ENCODE measurements around the gene TCF7L2. TPM values are rescaled to one million over a fixed set of nuclear protein-coding genes. Genes with fewer than 3 reads are reported as not detected.

TCF7L2 gene
- total RNA-seq, 1 experiment from 2014 or later, result 16.1 TPM

DNA sequence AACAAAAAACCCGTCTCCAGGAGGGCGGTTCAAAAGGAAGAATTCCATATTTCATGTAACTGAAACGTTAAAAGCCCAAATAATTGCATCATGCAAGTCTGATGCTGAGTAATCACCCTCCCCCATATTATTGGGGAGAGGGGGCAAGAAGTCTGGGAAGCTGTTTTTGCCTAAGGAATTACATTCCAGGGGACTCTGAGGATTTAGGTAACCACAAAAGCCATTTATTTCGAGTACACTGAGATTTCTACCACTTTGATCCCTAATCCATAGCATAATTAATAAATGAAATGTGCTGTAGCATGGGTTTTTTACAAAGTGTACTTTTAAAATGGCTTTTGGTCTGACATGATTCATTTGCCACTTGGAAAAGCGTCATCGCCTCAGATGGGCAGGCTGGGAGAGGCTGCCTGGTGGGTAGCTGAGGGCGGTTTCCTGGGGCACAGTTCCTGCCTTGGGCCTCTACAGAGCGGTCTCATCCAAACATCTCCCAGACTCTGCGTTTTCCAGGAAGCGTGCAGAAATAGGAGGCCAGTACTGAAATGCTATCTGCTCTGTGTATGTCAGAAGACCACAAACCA is 106.5 kb downstream of the TCF7L2 start:
- Histone ChIP-seq H3K9me2 (replicated peaks; ENCODE audit: low read length) (no peaks in the 10 kb centered on the region), H3K79me2 (ENCODE audit: low read length) (peaks cover 89% of the 10 kb centered on the region), H3K9ac (ENCODE audit: low read length) (no peak overlapping the region), H2AFZ (ENCODE audit: low read length) (no peak overlapping the region), H3K36me3 (ENCODE audit: low read depth, low read length) (peaks cover 10% of the 10 kb centered on the region; the same call in 1 of the 2 replicates), H3K4me2 (ENCODE audit: low read length) (no peak overlapping the region), H3K27ac (ENCODE audit: low read length) (no peak overlapping the region), H4K20me1 (ENCODE audit: low read length) (no peaks in the 10 kb centered on the region), H3F3A (ENCODE audit: low read length, unreplicated experiment) (no peaks in the 10 kb centered on the region), H3K4me1 (ENCODE audit: insufficient read depth, low read length) (no peaks in the 10 kb centered on the region; the same call in 1 of the 2 replicates), H3K27me3 (ENCODE audit: low read length) (no peaks in the 10 kb centered on the region), H3K9me3 (ENCODE audit: low read length) (no peaks in the 10 kb centered on the region), H3K4me3 (ENCODE audit: low read length) (no peak overlapping the region)
- TF ChIP-seq EZH2 (IDR thresholded peaks at IDR 0.05; ENCODE audit: low read length, unreplicated experiment) (no peak), EZH2phosphoT487 (IDR thresholded peaks at IDR 0.05; ENCODE audit: borderline replicate concordance, low read length) (no peak), CTCF (conservative IDR thresholded peaks at IDR 0.05; ENCODE audit: low read depth, low read length) (no peak)
- ATAC-seq (no peak), DNase-seq (no peak)
- no TSS peak for BruUV-seq (replicated peaks)
- CTCF ChIA-PET, result no interaction called here
- intact Hi-C loops (cut with micrococcal nuclease), result no loop called here
- POLR2A ChIA-PET (ENCODE audit: unreplicated experiment), result no interaction called here

GRCh38 chr10:113057948-113058522 is 108.0 kb downstream of the TCF7L2 start:
- no TSS peak for BruUV-seq (replicated peaks)
- no peak overlapping the region for H3K4me2 ChIP-seq (ENCODE audit: low read length)
- H3F3A ChIP-seq (ENCODE audit: low read length, unreplicated experiment), result no peaks in the 10 kb centered on the region
- no peaks in the 10 kb centered on the region for H4K20me1 ChIP-seq (ENCODE audit: low read length)
- DNase-seq, result no peak
- H2AFZ ChIP-seq (ENCODE audit: low read length), result no peak overlapping the region
- peaks cover 4% of the 10 kb centered on the region; the same call in 1 of the 2 replicates for H3K36me3 ChIP-seq (ENCODE audit: low read depth, low read length)
- intact Hi-C loops (cut with micrococcal nuclease), result no loop called here
- no peaks in the 10 kb centered on the region for H3K27me3 ChIP-seq (ENCODE audit: low read length)
- POLR2A ChIA-PET (ENCODE audit: unreplicated experiment), result no interaction called here
- no peak for ATAC-seq
- peaks cover 85% of the 10 kb centered on the region for H3K79me2 ChIP-seq (ENCODE audit: low read length)
- H3K4me3 ChIP-seq (ENCODE audit: low read length), result no peak overlapping the region
- no peaks in the 10 kb centered on the region for H3K9me2 ChIP-seq (replicated peaks; ENCODE audit: low read length)
- no peak overlapping the region for H3K27ac ChIP-seq (ENCODE audit: low read length)
- H3K4me1 ChIP-seq (ENCODE audit: insufficient read depth, low read length), result no peaks in the 10 kb centered on the region; the same call in 1 of the 2 replicates
- H3K9me3 ChIP-seq (ENCODE audit: low read length), result no peaks in the 10 kb centered on the region
- H3K9ac ChIP-seq (ENCODE audit: low read length), result no peak overlapping the region
- CTCF ChIA-PET, result no interaction called here
- TF ChIP-seq EZH2 (IDR thresholded peaks at IDR 0.05; ENCODE audit: low read length, unreplicated experiment) (no peak), EZH2phosphoT487 (IDR thresholded peaks at IDR 0.05; ENCODE audit: borderline replicate concordance, low read length) (no peak), CTCF (conservative IDR thresholded peaks at IDR 0.05; ENCODE audit: low read depth, low read length) (no peak)

Data from PC-3 (cell line).